Fibroblast of peridontal ligament (primary cell): ENCODE measurements around the gene RIGI.
A peak's percentile ranks its signal among the peaks of the same experiment; 100 is the strongest.
"Not testable (repeated sequence)": the region's sequence is repeated elsewhere in the genome, so short reads cannot be mapped to it uniquely, and the experiment has no call there.

Experiments
- DNase-seq: peaks from one replicate; pipeline ENCODE4 v3.0.0-alpha.2; 2010; ENCODE audit errors: extremely low read depth

Gene RIGI

GRCh38 chr9:32526041-32526706 lies at the start of gene RIGI:
Gene RIGI (minus strand): TSS chr9:32526196. CDS start chr9:32526166, 30 bp downstream.
- peak; percentile 92 for DNase-seq

DNA sequence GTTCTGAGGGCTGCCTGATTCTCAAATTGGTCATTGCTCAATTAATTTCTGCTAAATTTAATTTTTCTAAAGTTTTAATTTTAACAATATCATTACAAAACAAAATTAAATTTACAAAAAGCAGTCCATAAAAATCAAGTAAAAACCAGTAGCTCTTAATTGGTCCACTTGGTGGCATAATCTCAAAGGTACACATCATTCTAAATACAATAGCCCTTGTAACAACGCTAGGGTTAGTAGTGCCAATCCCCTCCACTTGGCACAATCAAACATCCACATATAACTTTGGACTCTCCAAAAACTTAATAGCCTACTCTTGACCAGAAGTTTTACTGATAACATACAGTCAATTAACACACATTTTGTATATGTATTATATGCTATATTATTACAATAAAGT lies 48.9 kb upstream of the RIGI start:
- no peak for DNase-seq

DNA sequence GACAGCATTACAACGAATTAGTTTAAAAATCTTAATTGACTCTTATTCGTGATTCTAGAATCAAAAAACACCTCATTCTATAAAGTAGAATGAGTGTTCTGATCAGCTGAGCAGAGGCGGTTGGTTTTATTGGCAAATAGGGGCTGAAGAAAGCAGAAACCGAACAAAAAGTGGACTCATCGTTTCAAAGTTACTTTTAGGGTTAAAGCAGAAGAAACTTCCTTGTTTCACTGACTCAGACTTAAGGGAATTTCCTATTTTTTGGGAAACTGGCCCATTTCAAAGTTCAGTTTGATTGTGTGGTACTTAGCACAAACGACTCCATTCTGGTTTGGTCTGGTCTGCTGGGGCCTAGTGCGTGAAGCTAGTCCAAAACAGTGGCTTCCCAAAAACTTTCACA lies 47.8 kb upstream of the RIGI start:
- no peak for DNase-seq

DNA sequence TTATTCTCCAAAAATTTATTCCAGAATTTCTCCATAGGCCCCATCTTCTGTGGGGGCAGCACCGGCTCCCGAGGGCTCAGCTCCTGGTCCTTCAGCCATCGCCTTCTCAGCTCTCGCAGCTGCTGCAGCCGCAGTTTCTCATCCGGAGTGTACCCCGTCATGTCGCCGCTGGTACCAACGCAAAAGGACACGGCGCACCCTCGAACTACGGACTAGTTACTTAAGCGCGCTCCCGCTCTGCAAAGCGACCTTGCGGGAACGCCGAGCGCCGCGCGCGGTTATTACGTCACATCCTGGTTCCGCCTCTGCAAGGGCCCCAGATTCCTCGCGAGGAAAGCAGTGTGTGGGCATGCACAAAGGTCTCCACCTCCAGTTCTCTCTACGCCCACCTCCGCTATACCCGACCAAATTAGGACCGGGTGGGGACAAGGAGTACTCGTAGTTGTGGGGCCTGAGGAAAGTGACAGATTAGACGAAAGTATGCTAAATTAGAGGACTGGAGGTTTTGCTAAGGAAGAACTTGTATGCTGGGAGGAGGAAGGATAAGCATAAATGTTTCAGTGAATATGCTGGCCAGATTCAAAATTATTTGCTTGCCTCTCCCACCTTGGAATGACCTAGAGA lies 47.0 kb upstream of the RIGI start, which contains the start of gene NDUFB6:
TSS of gene NDUFB6 (minus strand) at position 260 of the 624 bp plus-strand sequence. CDS start at position 161, 99 bp downstream.
- DNase-seq: peak; percentile 92

- peak; percentile 78 for DNase-seq
These were observed 46.2 kb upstream of the RIGI start for GRCh38 chr9:32571969-32572899.

DNA sequence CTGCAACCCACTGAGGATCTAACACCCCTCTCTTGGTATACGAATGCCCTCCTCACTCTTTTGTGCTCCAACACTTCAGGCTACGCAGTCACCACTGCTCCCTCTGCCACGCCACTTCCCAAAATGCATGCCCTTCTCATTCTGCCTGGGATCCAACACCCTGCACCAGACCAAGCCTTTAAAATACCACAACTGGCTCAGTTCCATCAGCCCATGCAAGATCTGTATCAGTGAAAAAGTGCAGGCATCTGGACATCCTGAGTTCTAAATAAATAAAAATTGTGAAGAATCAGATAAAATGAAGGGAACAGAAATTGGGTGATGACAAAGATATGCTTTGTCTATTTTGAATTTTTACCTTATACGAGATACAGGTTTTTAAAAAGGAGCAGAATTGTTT lies 44.3 kb upstream of the RIGI start:
- no peak for DNase-seq

- no peak for DNase-seq
These were observed 40.8 kb upstream of the RIGI start for GRCh38 chr9:32566770-32567169.

- no peak for DNase-seq
These were observed 40.0 kb upstream of the RIGI start for GRCh38 chr9:32565967-32566366.

- no peak for DNase-seq
These were observed 32.5 kb upstream of the RIGI start for GRCh38 chr9:32558408-32558934.

GRCh38 chr9:32554591-32554990 lies 28.6 kb upstream of the RIGI start:
- no peak for DNase-seq

- peak; percentile 45 for DNase-seq
These were observed 28.1 kb upstream of the RIGI start for GRCh38 chr9:32554107-32554506.

DNA sequence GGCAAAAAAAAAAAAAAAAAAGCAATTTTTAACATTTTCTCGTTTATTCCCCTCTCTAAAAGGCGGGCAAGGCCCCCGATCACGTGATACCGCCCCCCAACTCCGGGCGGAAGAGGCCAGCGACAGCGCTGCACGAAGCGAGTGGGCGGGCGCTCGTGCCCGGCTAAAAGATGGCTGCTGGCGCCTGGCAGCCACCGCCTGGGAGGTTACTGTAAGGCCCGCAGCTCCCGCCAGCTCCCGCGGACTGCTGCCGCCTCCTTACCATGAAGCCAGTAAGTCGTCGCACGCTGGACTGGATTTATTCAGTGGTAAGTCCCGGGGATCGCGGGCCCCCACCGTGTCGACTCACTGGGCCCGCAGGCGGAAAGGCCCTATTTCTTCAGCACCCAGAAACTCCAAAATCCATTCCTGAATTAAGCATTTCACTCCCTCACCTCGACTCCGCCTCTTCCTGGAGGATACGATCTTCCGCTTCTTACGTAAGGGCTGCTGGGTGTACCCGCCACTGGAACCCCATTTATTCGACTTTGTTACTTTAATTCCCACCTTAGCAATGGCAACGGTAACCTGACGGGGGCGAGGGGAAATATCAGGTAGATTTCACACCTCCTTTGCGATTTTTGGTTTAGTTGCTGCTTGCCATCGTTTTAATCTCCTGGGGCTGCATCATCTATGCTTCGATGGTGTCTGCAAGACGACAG lies 26.3 kb upstream of the RIGI start, which contains the start of the genes SMIM27 and TOPORS:
TSS of gene SMIM27 (plus strand) at position 156 of the 701 bp plus-strand sequence. CDS start at position 264, 108 bp downstream.
TSS of gene TOPORS (minus strand) at position 415 of the 701 bp plus-strand sequence. CDS start at position 265, 150 bp downstream.
- DNase-seq: peak; percentile 88

GRCh38 chr9:32551276-32552051 lies 25.5 kb upstream of the RIGI start:
- DNase-seq: peak; percentile 51

- DNase-seq: peak; percentile 89
These were observed 24.7 kb upstream of the RIGI start for GRCh38 chr9:32550562-32551275.

DNA sequence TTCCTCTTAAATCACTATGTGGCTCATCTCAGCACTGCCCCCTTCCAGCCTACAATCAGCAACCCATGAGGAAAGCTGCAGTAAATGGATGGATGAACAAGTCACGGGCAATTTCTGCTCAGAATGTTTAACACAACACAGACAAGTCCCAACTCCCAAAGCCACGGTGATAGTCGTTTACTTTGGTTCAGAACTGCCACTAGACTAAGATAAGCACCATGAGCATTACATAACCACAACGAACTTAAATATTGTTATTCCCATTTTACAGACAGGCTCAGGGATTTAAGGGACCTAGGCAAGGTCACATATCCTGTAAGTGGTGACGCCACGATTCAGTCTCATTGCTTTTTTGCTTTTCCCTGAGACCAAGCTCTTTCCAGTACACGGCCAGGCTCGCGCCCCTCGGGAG lies 24.2 kb upstream of the RIGI start:
- DNase-seq: peak; percentile 47

GRCh38 chr9:32548213-32548612 lies 22.2 kb upstream of the RIGI start:
- DNase-seq: not testable (repeated sequence)

- no peak for DNase-seq
These were observed 19.9 kb upstream of the RIGI start for GRCh38 chr9:32545884-32546283.

- DNase-seq: no peak
These were observed 17.1 kb upstream of the RIGI start for GRCh38 chr9:32543047-32543446.

- DNase-seq: no peak
These were observed 7.8 kb upstream of the RIGI start for GRCh38 chr9:32533816-32534215.

DNA sequence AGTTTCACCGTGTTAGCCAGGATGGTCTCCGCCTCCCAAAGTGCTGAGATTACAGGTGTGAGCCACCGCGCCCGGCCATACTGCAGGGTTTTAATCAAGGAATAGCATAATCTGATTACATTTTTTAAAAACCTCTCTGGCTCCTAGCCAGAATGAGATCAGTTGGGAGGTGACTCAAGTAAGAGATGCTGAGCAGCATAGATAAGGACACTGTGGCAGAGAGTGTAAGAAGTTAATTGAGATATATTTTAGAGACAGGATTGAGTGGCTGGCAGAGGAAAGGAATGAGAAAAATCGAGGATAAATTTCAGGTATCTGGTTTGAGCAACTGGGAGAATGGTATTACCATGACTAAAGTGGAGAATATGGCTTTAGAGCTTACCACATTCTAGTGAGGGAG lies 7.3 kb upstream of the RIGI start:
- DNase-seq: no peak
